Measurements from ENCODE around the gene MRPL19.

The MRPL19 gene

DNA sequence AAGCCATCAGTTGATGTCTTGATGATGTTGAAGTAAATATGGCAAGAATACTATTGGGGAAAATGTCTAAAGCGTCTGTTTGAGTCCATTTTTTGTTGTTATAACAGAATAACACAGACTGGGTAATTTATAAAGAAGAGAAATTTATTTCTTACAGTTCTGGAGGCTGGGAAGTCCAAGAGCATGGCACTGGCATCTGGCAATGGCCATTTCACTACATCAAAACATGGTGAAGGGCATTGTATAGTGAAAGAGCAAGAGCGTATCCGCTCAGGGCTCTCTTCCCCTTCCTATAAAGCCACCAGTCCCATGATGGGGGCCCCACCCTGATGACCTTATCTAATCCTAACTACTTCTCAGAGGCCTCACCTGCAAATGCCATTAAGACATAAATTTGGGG, 29.6 kb upstream of the MRPL19 start:
- no peak for DNase-seq

DNA sequence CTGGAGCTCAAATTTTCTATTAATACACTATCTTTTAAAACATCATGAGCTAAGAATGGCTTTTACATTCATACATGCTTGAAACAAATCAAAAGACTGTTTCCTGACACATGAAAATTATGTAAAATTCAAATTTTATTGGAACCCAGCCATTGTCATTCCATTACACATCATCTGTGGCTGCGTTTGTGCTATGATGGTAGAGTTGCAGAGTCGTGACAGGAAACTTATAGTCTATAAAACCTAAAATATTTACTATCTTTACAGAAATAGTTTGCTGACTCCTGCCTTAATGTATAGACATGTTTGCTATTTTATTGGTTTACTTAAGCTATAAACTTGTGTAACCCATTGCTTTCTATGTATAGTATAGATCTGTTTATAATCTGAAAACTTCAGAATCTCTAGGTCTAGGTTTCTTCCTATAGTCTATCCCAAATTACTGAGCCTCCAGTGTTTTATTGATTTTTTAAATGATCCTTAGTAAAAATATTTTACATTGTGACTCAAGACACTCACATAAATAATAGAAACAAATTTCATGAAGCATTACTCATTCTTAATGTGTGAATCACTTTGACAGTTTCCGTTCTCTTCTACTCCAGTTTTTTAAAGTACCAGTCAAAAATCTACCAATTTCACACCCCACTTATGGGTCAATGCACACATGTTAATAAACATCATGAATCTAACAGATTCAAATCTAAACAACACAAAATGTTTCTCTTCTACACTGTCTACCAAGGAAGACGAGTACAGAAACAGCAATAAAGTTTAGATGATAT, 26.4 kb upstream of the MRPL19 start:
- DNase-seq = no peak

GRCh38 chr2:75621228-75621627, 25.4 kb upstream of the MRPL19 start:
- DNase-seq = no peak

GRCh38 chr2:75622500-75622899, 24.1 kb upstream of the MRPL19 start:
- DNase-seq = no peak

GRCh38 chr2:75622929-75623328, 23.7 kb upstream of the MRPL19 start:
- no peak for DNase-seq

GRCh38 chr2:75627902-75628504, 18.6 kb upstream of the MRPL19 start:
- DNase-seq = peak; percentile 43

DNA sequence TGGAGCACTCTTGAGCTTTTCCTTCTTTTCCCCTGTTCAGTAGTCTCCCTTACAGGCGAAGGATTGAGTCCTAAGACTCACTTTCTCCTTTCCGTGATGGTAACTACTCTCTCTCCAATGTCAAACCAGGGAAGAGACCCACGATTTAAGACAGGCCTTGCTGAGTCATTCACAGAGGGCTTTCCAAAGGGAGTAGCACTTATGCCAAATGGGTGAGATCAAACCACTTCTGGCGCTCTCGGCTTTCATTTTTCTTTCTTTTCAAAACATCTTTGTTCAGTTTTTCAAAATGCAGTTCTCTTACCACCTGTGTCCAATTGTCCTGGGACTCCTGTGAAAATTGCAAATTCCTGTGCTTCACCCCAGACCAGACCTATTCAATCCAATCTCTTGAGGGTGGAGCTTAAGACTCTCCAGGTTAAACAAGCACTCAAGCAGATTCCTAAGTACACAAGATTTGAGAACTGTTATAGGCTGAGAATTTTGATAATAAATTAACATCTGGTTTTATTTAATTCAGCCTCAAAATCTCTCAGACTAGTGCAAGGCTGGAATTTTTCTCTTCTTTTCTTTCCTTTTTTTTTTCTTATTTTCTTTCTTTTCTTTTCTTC, 14.4 kb upstream of the MRPL19 start:
- no peak for DNase-seq

GRCh38 chr2:75632813-75633212, 13.8 kb upstream of the MRPL19 start:
- DNase-seq = no peak

DNA sequence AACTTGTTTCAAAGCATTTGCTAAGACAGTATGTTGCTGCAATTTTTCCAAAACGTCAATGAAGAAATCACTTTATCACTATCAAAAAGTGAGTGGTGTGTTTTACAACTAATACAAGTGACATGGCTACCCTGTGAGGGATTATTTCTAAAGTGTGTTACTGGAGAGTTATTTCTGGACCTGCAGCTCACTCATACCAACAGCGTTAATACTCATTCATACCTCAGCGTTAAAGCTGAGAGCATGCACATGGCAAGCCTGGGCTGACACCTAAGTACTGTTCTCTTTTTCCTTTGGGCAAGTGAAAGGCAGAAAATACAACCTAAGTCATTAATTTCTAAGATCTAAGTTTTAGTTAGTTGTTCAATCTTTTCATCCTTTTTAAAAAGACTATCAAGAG, 13.0 kb upstream of the MRPL19 start:
- DNase-seq = no peak

GRCh38 chr2:75634945-75635344, 11.6 kb upstream of the MRPL19 start:
- DNase-seq = no peak

DNA sequence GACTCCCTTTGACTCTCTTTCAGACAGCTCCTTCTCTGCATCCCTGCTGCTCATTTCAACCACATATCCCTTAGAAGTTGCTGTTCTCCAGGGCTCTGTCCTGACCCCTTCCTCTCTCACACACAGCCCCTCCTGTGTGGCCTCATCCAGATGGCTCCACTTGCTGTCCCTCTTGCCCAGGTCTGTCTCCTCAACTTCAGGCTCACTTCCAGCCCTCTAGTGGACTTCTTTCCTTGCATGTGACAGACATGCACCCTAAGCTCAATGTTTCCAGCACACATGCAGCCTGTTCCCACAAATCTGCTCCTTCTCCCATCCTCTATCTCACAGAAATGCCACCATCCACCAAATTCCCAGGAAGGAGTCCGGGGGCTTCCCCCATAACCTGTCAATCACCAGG, 9.0 kb upstream of the MRPL19 start:
- DNase-seq = no peak

DNA sequence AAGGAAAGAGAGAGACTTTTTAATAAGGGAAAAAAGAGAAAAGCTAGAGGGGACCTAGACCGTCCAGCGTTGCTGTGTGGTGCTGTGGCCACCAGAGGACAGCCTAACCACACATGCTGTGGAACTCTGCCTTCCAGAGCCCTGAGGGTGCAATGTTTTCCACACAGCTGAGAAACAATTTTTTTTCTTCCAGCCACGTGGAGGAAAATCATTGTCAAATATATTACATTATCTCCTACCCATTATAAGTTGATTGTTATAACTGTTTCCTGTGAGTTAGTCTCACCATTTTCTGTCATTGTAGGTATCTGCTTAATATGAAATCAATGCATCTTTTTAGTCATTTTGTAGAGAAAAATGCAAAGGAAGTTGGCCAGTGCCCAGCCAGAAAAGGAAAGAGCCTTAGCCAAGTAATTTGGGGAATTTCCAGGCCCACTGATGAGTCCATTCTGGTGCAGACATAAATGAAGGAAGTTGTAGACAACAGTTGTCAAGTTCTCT, 5.9 kb upstream of the MRPL19 start:
- peak; percentile 35 for DNase-seq

DNA sequence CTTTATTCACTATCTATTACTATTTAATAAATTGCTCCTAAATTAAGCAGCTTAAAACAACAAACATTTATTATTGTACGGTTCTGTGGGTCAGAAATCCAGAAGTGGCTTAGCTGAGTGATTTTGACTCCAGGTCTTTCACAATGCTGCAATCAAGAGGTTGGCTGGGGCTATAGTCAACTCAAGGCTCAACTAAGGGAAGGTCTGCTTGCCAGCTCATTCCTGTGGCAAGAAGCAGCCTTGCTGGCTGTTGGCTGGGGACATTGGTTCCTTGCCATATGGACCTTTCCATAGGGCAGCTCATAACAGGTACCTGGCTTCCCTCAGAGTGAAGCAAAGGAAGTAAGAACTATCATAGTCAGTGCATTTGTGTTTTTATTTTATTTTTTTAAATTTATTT, 5.0 kb upstream of the MRPL19 start:
- DNase-seq = no peak

DNA sequence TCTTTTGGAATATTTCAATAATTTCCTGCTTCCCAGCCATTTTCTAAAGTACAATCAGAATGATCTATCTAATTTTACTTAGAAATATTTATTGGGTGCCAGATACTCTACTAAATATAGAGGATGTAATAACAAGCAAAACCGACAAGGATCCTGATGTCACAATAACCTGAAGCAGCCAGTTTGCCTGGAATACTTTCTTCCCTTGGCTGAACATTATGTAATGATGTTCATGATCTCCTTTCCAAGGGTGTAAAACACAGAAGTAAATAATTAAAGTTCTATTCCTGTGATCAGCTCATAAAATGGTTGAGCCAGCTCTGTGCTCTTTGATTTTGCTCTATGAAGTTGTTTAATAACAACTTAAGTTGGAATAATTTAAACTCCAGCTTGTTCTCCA, 2.6 kb upstream of the MRPL19 start:
- DNase-seq = no peak

DNA sequence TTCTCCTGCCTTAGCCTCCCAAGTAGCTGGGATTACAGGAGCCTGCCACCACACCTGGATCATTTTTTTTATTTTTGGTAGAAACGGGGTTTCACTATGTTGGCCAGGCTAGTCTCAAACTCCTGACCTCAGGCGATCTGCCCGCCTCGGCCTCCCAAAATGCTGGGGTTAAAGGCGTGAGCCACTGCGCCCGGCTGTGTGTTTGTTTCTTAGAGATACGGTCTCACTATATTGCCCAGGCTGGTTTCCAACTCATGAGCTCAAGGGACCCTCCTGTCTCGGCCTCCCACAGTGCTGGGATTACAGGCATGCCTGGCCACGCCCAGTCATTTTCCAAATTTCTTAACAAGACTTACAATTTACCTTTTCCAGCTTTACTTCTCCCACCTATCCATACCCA, 940 bp upstream of the MRPL19 start:
- DNase-seq = no peak

GRCh38 chr2:75646090-75646582, 447 bp upstream of the MRPL19 start:
- DNase-seq = no peak

DNA sequence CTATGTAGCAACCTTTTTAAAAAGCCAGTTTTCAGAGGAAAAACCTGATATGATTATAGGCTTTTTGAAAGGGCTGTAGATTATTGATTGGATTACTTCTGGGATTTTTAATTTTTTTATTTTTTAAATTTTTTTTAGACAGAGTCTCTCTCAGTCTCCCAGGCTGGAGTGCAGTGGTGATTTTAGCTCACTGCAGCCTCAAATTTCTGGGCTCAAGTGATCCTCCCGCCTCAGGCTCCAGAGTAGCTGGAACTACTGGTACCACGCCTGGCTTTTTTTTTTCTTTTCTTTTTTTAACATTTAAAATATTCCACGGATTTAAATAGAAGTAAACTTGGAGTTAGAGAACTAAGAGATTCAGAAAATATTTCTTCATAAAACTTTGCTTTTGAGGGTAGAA, 1.2 kb downstream of the MRPL19 start:
- no peak for DNase-seq

DNA sequence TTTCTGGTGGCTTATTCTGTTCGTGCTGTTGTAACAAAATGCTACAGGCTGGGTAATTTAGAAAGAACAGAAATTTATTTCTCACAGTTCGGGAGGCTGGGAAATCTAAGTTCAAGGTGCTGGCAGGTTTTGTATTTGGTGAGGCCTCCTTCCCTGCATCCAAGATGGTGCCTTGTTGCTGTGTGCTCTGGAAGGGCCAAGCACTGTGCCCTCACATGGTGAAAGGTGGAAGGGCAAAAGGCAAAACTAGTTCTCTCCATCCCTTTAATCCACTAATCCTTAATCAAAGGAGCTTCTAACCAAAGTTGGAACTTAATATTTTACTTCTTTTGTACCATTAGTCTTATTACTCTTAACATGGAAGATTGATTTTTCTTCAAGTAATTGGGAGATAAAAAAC, 7.4 kb downstream of the MRPL19 start:
- DNase-seq = no peak

DNA sequence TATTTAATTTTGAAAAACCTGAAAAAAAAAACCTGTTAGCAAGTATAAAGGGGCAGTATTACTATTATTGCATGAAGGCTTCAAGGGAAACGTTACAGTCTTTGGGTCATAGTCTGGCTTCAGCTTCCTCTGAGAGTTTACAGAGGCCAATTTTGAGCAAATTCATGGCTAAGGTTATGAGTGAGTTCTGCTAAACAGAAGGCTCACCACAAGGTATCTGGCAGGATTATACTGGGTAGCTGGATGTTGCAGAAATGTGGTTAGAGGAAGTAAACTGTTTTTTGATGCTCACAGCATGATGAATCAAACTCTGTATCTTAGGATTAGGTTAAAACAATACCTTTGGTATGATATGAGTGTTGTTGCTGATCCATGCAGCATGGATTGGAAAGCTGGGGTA, 9.3 kb downstream of the MRPL19 start:
- no peak for DNase-seq

GRCh38 chr2:75656563-75656962, 10.0 kb downstream of the MRPL19 start:
- DNase-seq = no peak

- DNase-seq = no peak
Measured at GRCh38 chr2:75657798-75658197, 11.2 kb downstream of the MRPL19 start.

- DNase-seq = no peak
Measured at GRCh38 chr2:75666911-75667310, 20.3 kb downstream of the MRPL19 start.

DNA sequence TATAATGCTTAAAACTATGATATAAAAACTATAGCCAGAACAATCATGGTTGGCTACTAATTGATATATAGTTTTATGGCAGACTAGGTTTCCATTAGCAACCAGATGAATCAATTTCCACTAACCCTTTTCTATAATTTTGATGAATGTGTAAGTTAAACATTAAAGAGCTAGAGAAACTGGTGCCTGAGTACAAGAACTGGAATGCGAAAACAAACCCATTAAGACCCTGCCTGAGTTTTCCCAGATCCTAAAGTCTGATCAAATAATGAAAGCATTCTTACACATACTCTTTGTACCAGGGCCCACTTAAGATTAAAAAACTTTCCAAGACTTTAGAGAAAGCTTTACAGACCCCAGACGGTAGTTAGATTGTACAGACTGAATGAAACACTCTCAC, 21.3 kb downstream of the MRPL19 start:
- no peak for DNase-seq

GRCh38 chr2:75675423-75675822, 28.8 kb downstream of the MRPL19 start:
- DNase-seq = peak; percentile 17

All from NCI-H2171 (cell line).